Central memory CD8-positive, alpha-beta T cell (primary cell): ENCODE data around the gene ETV6.
A peak's percentile ranks its signal among the peaks of the same experiment; 100 is the strongest.

Experiments used
- ATAC-seq: fragments of 150-1000 bp; cut with Tn5 transposase; replicated peaks from 2 replicates; pipeline ENCODE4 v1.10.0; 2022; ENCODE audit warnings: mild to moderate bottlenecking, moderate FRiP score, moderate number of reproducible peaks; ENCODE audit not compliant: poor library complexity, severe bottlenecking; ENCODE audit errors: extremely low read depth
- DNase-seq, 2 donors: peaks; one replicate each; pipeline ENCODE4 v3.0.0; 2021; ENCODE audit warnings: low spot score in 2 of 2
- H3K27ac Mint-ChIP-seq: one replicate; pipeline ENCODE4 v1.8.0; 2022; ENCODE audit warnings: low read depth, mild to moderate bottlenecking, moderate library complexity, mixed read lengths
- H3K27me3 Mint-ChIP-seq: one replicate; pipeline ENCODE4 v1.8.0; 2022; ENCODE audit warnings: mixed read lengths
- H3K36me3 Mint-ChIP-seq: one replicate; pipeline ENCODE4 v1.8.0; 2022; ENCODE audit warnings: mild to moderate bottlenecking, moderate library complexity, mixed read lengths; ENCODE audit not compliant: insufficient read depth
- H3K4me1 Mint-ChIP-seq: one replicate; pipeline ENCODE4 v1.8.0; 2022; ENCODE audit warnings: mixed read lengths
- H3K4me3 Mint-ChIP-seq: one replicate; pipeline ENCODE4 v1.8.0; 2022; ENCODE audit warnings: mild to moderate bottlenecking, moderate library complexity, mixed read lengths
- H3K9me3 Mint-ChIP-seq: one replicate; pipeline ENCODE4 v1.8.0; 2022; ENCODE audit warnings: mixed read lengths

Gene ETV6

GRCh38 chr12:11757095-11757494, 107.6 kb downstream of the ETV6 start:
- H3K36me3 Mint-ChIP-seq, result peaks cover 12% of the 10 kb centered on the region
- no peak for DNase-seq
- no peaks in the 10 kb centered on the region for H3K9me3 Mint-ChIP-seq
- H3K27me3 Mint-ChIP-seq, result no peaks in the 10 kb centered on the region
- H3K4me1 Mint-ChIP-seq, result peaks cover 28% of the 10 kb centered on the region
- no peak for ATAC-seq
- no peak overlapping the region for H3K4me3 Mint-ChIP-seq
- no peak overlapping the region for H3K27ac Mint-ChIP-seq

GRCh38 chr12:11757531-11757930, 108.1 kb downstream of the ETV6 start:
- Mint-ChIP-seq H3K27me3 (no peaks in the 10 kb centered on the region), H3K9me3 (no peaks in the 10 kb centered on the region), H3K36me3 (peaks cover 11% of the 10 kb centered on the region), H3K27ac (no peak overlapping the region), H3K4me1 (peaks cover 33% of the 10 kb centered on the region), H3K4me3 (no peak overlapping the region)
- no peak for ATAC-seq
- no peak for DNase-seq

DNA sequence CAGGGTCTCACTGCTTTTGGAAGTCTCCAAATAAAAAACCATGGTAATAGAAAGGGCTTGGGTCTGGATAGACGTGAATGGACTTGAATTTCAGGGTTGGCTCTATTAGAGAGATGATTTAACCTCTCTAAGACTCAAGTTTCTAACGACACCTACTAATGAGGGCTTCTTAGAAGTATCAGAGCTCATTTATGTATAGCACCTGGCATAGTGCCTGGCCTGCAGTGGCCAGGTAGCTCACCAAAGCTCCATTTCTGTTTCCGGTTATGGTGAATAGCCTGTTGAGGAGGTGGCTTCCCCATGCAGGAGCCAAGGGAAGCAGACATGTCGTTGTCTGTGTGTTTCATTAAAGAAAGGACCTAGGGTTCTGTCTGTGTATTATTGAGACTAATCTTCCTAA, 108.6 kb downstream of the ETV6 start:
- H3K27ac Mint-ChIP-seq, result no peak overlapping the region
- H3K27me3 Mint-ChIP-seq, result no peaks in the 10 kb centered on the region
- DNase-seq (no peak), ATAC-seq (no peak)
- H3K9me3 Mint-ChIP-seq, result no peaks in the 10 kb centered on the region
- peaks cover 12% of the 10 kb centered on the region for H3K36me3 Mint-ChIP-seq
- H3K4me1 Mint-ChIP-seq, result peaks cover 34% of the 10 kb centered on the region
- H3K4me3 Mint-ChIP-seq, result no peak overlapping the region

DNA sequence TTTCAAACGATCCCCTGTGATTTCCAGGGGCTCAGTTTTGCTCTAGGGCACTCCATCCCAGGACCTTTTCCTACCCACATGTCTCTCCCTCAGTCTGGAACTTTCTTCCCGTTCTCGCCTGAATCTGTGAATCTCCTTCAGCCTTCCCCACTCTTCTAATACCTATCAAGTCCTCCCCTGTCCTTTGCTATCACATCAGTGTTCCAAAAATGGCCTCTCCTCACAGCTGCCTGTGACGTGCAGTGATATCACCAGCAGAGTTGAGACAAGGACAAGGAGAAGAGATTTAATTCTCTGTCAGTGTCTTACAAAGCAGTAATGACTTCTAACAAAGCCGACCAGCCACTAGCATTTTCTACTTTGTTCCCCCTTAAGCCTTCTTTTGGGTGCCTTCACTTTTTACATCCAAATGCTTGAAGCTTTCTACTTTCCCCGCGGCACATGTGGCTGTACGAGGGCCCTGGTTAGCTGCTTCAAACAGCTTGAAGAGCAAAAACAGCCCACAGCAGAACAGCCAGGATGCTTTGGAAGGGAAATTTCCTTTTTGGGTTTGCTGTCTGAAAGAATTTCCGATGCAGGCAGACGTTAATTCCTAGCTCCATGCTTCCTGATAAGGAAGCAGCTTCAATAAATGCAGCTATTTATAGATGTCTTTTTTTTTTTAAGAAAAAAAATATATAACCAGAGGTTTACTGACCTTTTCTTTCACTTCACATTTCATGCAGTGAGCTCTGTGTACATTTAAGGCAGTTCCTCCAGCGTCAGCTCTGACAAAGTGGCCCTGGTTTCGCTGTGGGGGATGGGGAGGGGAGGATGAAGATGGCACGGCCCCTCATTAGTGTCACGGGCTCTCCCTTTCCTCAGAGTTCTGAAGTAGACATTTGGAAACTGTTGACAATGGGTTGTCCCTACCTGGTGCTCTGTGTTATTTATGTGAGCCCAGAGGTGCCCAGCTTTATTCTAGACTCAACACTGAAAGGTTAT, 109.3 kb downstream of the ETV6 start:
- H3K4me3 Mint-ChIP-seq, result no peak overlapping the region
- peaks cover 35% of the 10 kb centered on the region for H3K4me1 Mint-ChIP-seq

GRCh38 chr12:11759494-11759878, 110.0 kb downstream of the ETV6 start:
- no peaks in the 10 kb centered on the region for H3K9me3 Mint-ChIP-seq
- peaks cover 10% of the 10 kb centered on the region for H3K36me3 Mint-ChIP-seq
- H3K27me3 Mint-ChIP-seq, result no peaks in the 10 kb centered on the region
- H3K27ac Mint-ChIP-seq, result no peak overlapping the region
- ATAC-seq (no peak), DNase-seq (no peak)
- no peak overlapping the region for H3K4me3 Mint-ChIP-seq
- H3K4me1 Mint-ChIP-seq, result peaks cover 40% of the 10 kb centered on the region

More for the DNA sequence above, 109.3 kb downstream of the ETV6 start:
- H3K27me3 Mint-ChIP-seq, result no peaks in the 10 kb centered on the region
- H3K27ac Mint-ChIP-seq, result no peak overlapping the region
- peaks cover 12% of the 10 kb centered on the region for H3K36me3 Mint-ChIP-seq
- ATAC-seq (no peak), DNase-seq (no peak)
- H3K9me3 Mint-ChIP-seq, result no peaks in the 10 kb centered on the region

GRCh38 chr12:11759899-11760298, 110.4 kb downstream of the ETV6 start:
- ATAC-seq (no peak), DNase-seq (no peak)
- no peak overlapping the region for H3K4me3 Mint-ChIP-seq
- no peak overlapping the region for H3K27ac Mint-ChIP-seq
- H3K27me3 Mint-ChIP-seq, result no peaks in the 10 kb centered on the region
- H3K36me3 Mint-ChIP-seq, result peaks cover 8% of the 10 kb centered on the region
- H3K9me3 Mint-ChIP-seq, result no peaks in the 10 kb centered on the region
- peaks cover 44% of the 10 kb centered on the region for H3K4me1 Mint-ChIP-seq

DNA sequence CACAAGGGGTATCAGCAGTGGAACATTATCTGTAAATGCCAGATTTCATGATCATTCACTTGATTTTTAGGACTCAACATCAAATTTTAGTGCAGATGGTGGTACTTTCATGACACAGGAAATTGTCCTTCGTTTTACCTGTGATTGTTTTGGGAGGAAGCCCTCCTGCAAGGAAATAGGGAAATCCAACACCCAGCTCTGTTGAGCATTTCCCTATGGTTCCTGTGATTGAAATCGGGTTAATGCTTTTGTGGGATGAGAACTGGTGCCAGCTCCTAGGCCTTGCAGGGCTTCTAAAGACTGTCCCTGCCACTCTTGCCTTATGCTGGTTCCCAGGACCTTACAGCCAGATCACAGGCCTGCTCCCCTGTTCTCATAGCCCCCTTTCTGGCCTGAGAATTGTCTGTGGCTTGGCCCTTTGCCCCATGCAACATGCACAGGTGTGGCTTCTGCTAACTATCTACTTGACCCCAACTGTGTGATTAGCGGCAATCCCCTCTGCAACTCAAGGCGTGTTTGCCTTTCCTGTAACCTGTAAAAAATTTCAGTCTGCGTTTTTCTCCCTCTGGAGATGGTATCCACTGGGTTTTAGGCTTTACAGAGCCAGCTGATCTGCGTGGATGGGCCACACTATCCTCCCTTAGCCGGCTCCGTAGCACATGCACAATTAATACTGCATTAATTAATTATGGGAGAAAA, 112.5 kb downstream of the ETV6 start:
- no peak overlapping the region for H3K27ac Mint-ChIP-seq
- no peaks in the 10 kb centered on the region for H3K9me3 Mint-ChIP-seq
- DNase-seq, result no peak
- ATAC-seq, result no peak
- peaks cover 57% of the 10 kb centered on the region for H3K4me1 Mint-ChIP-seq
- H3K27me3 Mint-ChIP-seq, result no peaks in the 10 kb centered on the region
- H3K36me3 Mint-ChIP-seq, result peaks cover 4% of the 10 kb centered on the region
- H3K4me3 Mint-ChIP-seq, result no peak overlapping the region

GRCh38 chr12:11762723-11763326, 113.4 kb downstream of the ETV6 start:
- Mint-ChIP-seq H3K27me3 (no peaks in the 10 kb centered on the region), H3K4me3 (no peak overlapping the region), H3K9me3 (no peaks in the 10 kb centered on the region), H3K27ac (peak overlapping the region; percentile 8), H3K4me1 (peaks cover 57% of the 10 kb centered on the region), H3K36me3 (peaks cover 4% of the 10 kb centered on the region)
- DNase-seq, result no peak
- ATAC-seq, result no peak

GRCh38 chr12:11763760-11764520, 114.5 kb downstream of the ETV6 start:
- Mint-ChIP-seq H3K4me1 (peaks cover 52% of the 10 kb centered on the region), H3K27ac (peak overlapping the region; percentile 8), H3K4me3 (no peak overlapping the region), H3K36me3 (peaks cover 4% of the 10 kb centered on the region), H3K9me3 (no peaks in the 10 kb centered on the region), H3K27me3 (no peaks in the 10 kb centered on the region)
- no peak for ATAC-seq
- DNase-seq, result no peak

GRCh38 chr12:11764837-11765236, 115.4 kb downstream of the ETV6 start:
- no peaks in the 10 kb centered on the region for H3K9me3 Mint-ChIP-seq
- H3K4me1 Mint-ChIP-seq, result peaks cover 61% of the 10 kb centered on the region
- H3K27me3 Mint-ChIP-seq, result no peaks in the 10 kb centered on the region
- peaks cover 4% of the 10 kb centered on the region for H3K36me3 Mint-ChIP-seq
- peak overlapping the region; percentile 40 for H3K27ac Mint-ChIP-seq
- ATAC-seq (no peak), DNase-seq (no peak)
- no peak overlapping the region for H3K4me3 Mint-ChIP-seq

GRCh38 chr12:11765421-11765816, 115.9 kb downstream of the ETV6 start:
- DNase-seq, result no peak

More at GRCh38 chr12:11765421-11765816, 115.9 kb downstream of the ETV6 start:
- peaks cover 4% of the 10 kb centered on the region for H3K36me3 Mint-ChIP-seq
- peaks cover 67% of the 10 kb centered on the region for H3K4me1 Mint-ChIP-seq
- no peaks in the 10 kb centered on the region for H3K9me3 Mint-ChIP-seq
- no peaks in the 10 kb centered on the region for H3K27me3 Mint-ChIP-seq
- ATAC-seq, result no peak
- H3K4me3 Mint-ChIP-seq, result peak overlapping the region; percentile 51
- H3K27ac Mint-ChIP-seq, result peak overlapping the region; percentile 40
